Right lobe of liver (tissue), 6 donors: ENCODE measurements around the gene LRTM1. TPM values are rescaled to one million over a fixed set of nuclear protein-coding genes. Genes with fewer than 3 reads are reported as not detected.

Experiments used
- ATAC-seq, 4 donors: fragments of 200-7000 bp; cut with Tn5 transposase; one replicate each; pipeline ENCODE4 v1.9.1; 2020; ENCODE audit warnings: mild to moderate bottlenecking in 4 of 4, moderate library complexity in 4 of 4
- DNase-seq, 3 donors: peaks; one replicate each; pipeline ENCODE4 v3.0.0-alpha.2; 2020
- H3K27ac ChIP-seq, 3 donors: fragments of 200-600 bp; one replicate each; pipeline ENCODE4 v1.8.0; 2022
- H3K27me3 ChIP-seq, 2 donors: fragments of 200-600 bp; one replicate each; pipeline ENCODE4 v1.8.0; 2022
- H3K36me3 ChIP-seq, 4 donors: fragments of 200-600 bp; sonication (generic) in 1 of 4; one replicate each; pipeline versions ENCODE4 v1.5.1 to v1.8.0; 2017 to 2022; ENCODE audit warnings: control low read depth in 1 of 4
- H3K4me1 ChIP-seq, 4 donors: fragments of 200-600 bp; sonication (generic) in 1 of 4; one replicate each; pipeline versions ENCODE4 v1.5.1 to v1.8.0; 2017 to 2022; ENCODE audit warnings: control low read depth in 1 of 4
- H3K4me3 ChIP-seq, 3 donors: fragments of 200-600 bp; one replicate each; pipeline ENCODE4 v1.8.0; 2022
- H3K9me3 ChIP-seq, 4 donors: fragments of 200-600 bp; sonication (generic) in 1 of 4; one replicate each; pipeline versions ENCODE4 v1.5.1 to v1.8.0; 2017 to 2022; ENCODE audit warnings: control low read depth in 1 of 4
- CTCF ChIP-seq, 4 donors: fragments of 200-600 bp in 3 of 4; fragments of 450-650 bp in 1 of 4; IDR thresholded peaks; one replicate each; pipeline versions ENCODE4 v1.5.1 to v1.8.0; 2016 to 2022; ENCODE audit warnings: antibody characterized with exemption in 4 of 4, mild to moderate bottlenecking in 2 of 4
- POLR2A ChIP-seq: fragments of 450-650 bp; IDR thresholded peaks from one replicate; pipeline ENCODE4 v1.6.1; 2017; ENCODE audit warnings: antibody characterized with exemption, mild to moderate bottlenecking
- WGBS: methylation state at CpG from one replicate; pipeline ENCODE4 v1.1.6; 2018; ENCODE audit warnings: low coverage, low lambda C conversion rate; ENCODE audit not compliant: insufficient coverage; ENCODE audit errors: missing lambda C conversion rate; 5-methylcytosine and 5-hydroxymethylcytosine counted together
- intact Hi-C, 2 donors: fragments of 100-400 bp; cut with DNase I; formaldehyde crosslinking; loops; one replicate each; pipeline versions ENCODE4 v1.11.2 to v1.14.1; 2022
- total RNA-seq, 6 experiments: library from RNA; depleted of rRNA in 2 of 6; stranded (reverse); fragments of >200 nt in 2 of 6; fragmentation: NEBNext Ultra II Directional in 3 of 6; extraction: Animal tissue kit (Norgen Biotek cat#: 25700) in 3 of 6; gene quantifications; one replicate each; pipeline versions ENCODE4 v1.1.0 to v1.2.4, GENCODE V29; 2016 to 2023
- donor health status: DM: no; HTN: yes; CAD: no.
- donor health status: DM: no; HTN: no; CAD: no.
- donor health status: DM: no; HTN: no; CAD: no.
- donor health status: DM: no; HTN: yes; CAD: no.
- donor health status: DM: no; HTN: yes; CAD: no.

LRTM1 gene
- total RNA-seq, 6 experiments from 2014 or later: not detected

- TF ChIP-seq CTCF (IDR thresholded peaks at IDR 0.05) (no peak), POLR2A (no peak)
- Histone ChIP-seq H3K9me3 (no peaks in the 10 kb centered on the region), H3K27me3 (no peaks in the 10 kb centered on the region), H3K27ac (no peak overlapping the region), H3K4me3 (no peak overlapping the region), H3K4me1 (no peaks in the 10 kb centered on the region), H3K36me3 (no peaks in the 10 kb centered on the region)
- WGBS: 31% methylated on average over 4 of the region's 4 CpGs
- ATAC-seq (no peak), DNase-seq (no peak)
- intact Hi-C loops: no loop called here
These were observed 35.8 kb upstream of the LRTM1 start for GRCh38 chr3:54963641-54964040.

- H3K9me3 ChIP-seq: no peaks in the 10 kb centered on the region
- WGBS: 45% methylated on average over 2 of the region's 2 CpGs
- H3K4me1 ChIP-seq: no peaks in the 10 kb centered on the region
- intact Hi-C loops: no loop called here
- ATAC-seq: no peak
- H3K27me3 ChIP-seq: no peaks in the 10 kb centered on the region
- TF ChIP-seq CTCF (IDR thresholded peaks at IDR 0.05): no peak
- TF ChIP-seq POLR2A: no peak
- H3K27ac ChIP-seq: no peak overlapping the region
- DNase-seq: no peak
- no peak overlapping the region for H3K4me3 ChIP-seq
- H3K36me3 ChIP-seq: no peaks in the 10 kb centered on the region
These were observed 34.3 kb upstream of the LRTM1 start for GRCh38 chr3:54962200-54962599.

GRCh38 chr3:54960701-54961100, 32.8 kb upstream of the LRTM1 start:
- ATAC-seq (no peak), DNase-seq (no peak)
- TF ChIP-seq CTCF (IDR thresholded peaks at IDR 0.05) (no peak), POLR2A (no peak)
- Histone ChIP-seq H3K27ac (no peak overlapping the region), H3K4me3 (no peak overlapping the region), H3K4me1 (no peaks in the 10 kb centered on the region), H3K9me3 (no peaks in the 10 kb centered on the region), H3K36me3 (no peaks in the 10 kb centered on the region), H3K27me3 (no peaks in the 10 kb centered on the region)
- intact Hi-C loops: no loop called here
- WGBS: 36% methylated on average over 4 of the region's 4 CpGs

- H3K9me3 ChIP-seq: no peaks in the 10 kb centered on the region
- no peak overlapping the region for H3K4me3 ChIP-seq
- ATAC-seq: no peak
- DNase-seq: no peak
- H3K27me3 ChIP-seq: no peaks in the 10 kb centered on the region
- H3K4me1 ChIP-seq: no peaks in the 10 kb centered on the region
- H3K36me3 ChIP-seq: no peaks in the 10 kb centered on the region
- H3K27ac ChIP-seq: no peak overlapping the region
- TF ChIP-seq CTCF (IDR thresholded peaks at IDR 0.05) (no peak), POLR2A (no peak)
- intact Hi-C loops: no loop called here
- no CpG with 5 or more reads among the region's 1 CpG for WGBS
These were observed 32.2 kb upstream of the LRTM1 start for GRCh38 chr3:54960082-54960481.

- ATAC-seq (no peak), DNase-seq (no peak)
- TF ChIP-seq CTCF (IDR thresholded peaks at IDR 0.05) (no peak), POLR2A (no peak)
- Histone ChIP-seq H3K4me1 (no peaks in the 10 kb centered on the region), H3K27me3 (no peaks in the 10 kb centered on the region), H3K4me3 (no peak overlapping the region), H3K9me3 (no peaks in the 10 kb centered on the region), H3K36me3 (no peaks in the 10 kb centered on the region), H3K27ac (no peak overlapping the region)
- intact Hi-C loops: no loop called here
- 82% methylated on average over 1 of the region's 4 CpGs for WGBS
These were observed 29.9 kb upstream of the LRTM1 start for GRCh38 chr3:54957711-54958110.
